RCC 7860 (cell line): ENCODE results near the gene LTF.
"Not testable (repeated sequence)": the region's sequence is repeated elsewhere in the genome, so short reads cannot be mapped to it uniquely, and the experiment has no call there.

Experiments
- DNase-seq: peaks from one replicate; pipeline ENCODE4 v3.0.0-alpha.2; 2015; ENCODE audit warnings: low spot score
- FAIRE-seq: peaks from 2 replicates; lab custom pipeline; 2012; peaks lifted over from hg19 to GRCh38; lab: Jason Lieb, UNC

The LTF gene

DNA sequence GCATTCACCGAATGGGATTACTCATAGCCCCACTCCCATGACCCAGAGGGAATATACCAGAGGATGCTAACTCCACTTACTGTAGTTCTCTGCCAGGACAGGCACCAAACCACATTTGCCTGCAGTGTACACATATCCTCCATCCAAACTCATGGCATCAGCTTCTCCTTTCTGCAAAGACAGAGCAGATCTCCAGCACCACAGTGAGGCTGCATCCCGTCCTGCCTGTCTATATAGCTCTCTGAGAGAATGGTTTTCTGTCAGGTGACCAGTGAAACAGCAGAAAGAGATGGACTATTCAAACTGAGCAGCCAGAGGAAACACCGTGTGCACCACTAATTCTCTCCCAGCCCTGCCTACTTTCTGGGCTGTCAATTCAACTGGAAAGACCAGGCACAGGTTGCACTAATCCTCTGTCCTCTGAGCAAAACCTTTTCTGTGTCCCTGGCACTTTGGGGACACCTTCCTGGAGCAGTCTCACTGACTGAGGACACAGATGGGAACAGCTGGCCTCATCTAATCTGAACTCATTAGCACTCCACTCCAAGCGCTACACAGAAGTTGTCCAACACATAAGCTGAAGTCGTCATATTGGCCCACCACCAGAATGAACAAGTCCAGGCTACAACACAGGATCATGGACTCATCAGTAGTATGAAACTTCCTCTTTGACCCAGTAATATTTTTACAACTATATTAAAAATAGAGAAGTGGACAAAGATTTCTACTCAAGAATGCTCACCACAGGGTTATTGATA, 17.3 kb downstream of the LTF start:
- DNase-seq (no peak), FAIRE-seq (no peak)

DNA sequence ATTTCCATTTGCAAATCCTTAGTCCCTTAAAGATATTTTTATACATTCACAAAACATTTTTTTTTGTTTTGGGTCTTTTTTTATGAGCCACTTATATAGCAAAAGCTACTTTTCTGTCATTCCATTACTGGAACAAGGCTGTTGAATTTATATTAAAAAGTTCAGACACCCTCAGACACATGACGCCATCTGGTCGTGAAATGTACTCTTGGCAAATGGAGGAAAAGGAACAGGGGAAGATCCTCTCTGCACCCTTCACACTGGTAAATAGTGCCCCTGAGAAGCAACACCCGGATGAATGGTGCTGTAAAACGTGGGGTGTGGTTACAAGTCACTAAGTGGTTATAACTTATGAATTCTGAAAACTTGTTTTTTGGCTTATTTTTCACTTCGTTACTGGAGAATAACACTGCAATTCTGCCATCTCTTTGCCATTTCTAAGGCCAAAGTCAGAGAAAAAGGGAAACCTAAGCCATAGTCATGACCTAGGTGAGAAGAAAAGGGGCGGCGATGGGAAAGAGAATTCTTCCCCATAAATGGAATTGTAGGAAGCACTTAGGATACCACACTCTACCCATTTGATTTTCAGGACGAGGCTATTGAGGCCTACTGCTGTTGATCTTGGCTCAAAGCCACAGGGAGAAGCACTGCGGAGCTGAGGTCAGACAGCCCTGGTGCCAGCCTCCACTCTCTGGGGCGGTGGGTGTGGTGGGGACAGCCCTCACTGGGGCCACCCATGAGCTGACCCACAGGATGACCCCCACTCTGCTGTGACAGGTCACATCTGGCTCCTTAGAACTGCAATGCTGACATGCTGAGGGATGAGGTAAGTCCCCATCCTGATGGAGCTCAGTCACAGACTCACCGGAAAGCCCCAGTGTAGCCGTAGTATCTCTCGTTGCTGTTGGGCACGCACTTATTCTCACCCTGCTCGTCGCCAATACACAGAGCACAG, 21.9 kb downstream of the LTF start:
- DNase-seq (no peak), FAIRE-seq (no peak)

DNA sequence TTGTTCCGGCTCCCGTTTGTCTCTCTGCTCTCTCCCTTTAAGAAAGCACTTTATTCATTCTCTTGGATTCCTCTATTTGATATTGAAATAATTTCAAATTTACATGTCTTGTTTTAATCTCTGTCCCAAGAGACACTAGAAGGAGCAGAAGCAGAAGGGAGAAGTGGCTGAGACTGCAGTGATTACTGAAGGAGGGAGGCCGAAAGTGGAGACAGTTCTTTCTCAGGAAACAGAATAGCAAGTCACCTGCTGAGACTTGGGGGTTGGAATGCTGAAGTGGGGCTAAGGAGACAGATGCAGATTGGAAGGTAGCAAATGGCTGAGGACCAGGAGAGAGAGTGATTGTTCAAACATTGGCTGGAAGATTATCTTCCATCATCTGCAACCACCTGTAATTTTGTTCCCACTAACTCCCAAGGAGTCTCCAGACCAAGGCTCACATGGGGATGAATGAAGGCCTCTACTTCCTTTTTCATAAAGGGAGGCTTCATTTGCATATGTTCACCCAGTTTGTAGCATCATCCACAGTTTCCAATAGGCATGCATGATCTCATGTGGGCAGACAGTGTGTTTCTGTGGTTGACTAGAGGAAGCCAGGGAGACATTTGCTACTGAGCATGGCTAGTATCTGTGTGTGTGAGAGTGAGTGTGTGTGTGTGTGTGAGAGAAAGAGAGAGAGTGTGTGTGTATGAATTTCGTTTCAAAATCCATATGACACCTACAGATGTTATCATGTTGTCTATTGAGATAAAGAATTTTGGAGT, 24.0 kb downstream of the LTF start:
- FAIRE-seq (no peak), DNase-seq (no peak)

DNA sequence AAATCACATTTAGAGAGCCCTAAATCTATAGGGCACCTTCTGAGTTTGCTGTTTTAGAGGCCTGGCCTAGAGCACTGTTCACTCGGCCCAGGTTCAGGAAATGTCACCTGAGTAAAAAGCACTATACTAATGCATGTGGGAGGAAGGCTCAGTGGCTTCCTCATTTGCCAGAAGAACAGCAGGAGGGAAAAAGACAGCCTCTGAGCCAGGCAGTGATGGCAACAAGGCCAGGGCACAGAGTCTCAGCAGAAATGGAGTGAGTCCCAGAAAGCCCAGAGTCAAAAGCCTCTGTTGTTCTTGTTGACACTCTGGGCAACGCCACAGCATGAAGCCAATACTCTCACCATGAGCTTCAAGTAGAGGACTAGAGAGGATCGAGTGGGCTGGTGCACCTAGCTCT, 25.9 kb downstream of the LTF start:
- no peak for FAIRE-seq

DNA sequence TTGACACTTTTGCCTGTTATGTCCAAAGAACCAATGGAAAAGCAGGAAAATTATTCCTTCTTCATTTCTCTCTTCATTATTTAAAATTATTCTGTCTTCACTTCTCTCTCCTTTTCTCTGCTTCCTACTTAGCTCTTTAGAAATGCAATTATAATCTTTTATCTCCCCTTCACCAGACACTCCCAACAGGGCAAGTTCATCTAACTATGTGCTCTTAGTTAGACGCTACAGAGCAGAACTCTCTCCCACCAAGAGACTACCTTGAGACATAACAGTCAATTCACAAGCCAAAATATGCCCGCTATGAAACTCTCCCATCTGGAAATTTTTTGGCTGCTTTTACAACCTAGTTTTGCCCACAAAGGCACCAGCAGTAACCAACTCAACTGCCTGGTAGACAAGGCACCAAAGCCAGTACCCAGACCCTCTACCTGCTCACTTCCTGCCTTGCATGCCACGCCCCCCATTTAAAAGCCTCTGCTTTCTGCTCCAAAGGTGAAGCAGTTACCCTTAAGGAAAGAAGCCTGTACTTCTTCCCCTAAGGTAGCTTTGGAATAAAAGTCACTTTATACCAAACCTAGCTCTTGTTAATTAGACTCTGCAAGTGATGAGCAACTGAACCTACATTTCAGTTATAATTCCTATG, 29.5 kb downstream of the LTF start:
- no peak for DNase-seq
- no peak for FAIRE-seq

More for the DNA sequence above, 25.9 kb downstream of the LTF start:
- DNase-seq: no peak

DNA sequence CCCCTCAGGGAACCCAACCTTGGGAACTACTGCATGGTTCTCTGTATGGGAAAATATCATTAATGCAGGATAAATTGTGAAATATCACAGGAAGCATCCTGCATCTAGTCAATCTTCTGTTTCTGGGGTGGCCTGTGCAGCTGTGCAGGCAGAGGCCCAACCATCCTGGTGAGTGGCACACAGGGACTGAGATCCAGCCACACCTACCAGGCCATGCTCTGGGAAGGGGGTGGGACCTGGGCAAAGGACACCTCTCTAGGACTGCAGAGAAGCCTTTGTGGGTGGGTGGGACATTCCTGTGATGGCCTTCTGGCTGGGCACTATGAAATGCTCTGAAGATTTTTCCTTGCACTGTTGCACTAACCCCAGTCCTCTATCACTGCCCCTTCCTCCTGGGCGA, 30.9 kb downstream of the LTF start:
- FAIRE-seq (no peak), DNase-seq (no peak)

DNA sequence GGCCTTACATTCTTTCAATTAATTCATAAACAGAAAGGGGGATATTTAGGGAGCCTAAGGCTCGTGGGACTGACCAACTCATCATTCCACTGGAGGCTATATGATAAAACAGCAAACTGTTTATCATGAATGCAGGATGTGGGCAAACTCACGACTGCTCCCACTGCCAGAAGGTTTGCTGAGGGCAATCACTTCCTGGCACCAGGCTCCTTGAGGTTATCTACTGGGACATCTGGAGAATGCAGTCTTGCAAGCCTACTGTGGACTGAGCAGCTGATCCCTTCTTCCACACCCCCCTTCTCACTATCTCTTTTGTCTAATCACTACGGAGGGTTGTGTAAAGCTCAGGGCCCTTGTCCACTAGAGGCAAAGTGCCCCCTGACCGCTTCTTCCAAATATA, 31.6 kb downstream of the LTF start:
- not testable (repeated sequence) for DNase-seq, FAIRE-seq

DNA sequence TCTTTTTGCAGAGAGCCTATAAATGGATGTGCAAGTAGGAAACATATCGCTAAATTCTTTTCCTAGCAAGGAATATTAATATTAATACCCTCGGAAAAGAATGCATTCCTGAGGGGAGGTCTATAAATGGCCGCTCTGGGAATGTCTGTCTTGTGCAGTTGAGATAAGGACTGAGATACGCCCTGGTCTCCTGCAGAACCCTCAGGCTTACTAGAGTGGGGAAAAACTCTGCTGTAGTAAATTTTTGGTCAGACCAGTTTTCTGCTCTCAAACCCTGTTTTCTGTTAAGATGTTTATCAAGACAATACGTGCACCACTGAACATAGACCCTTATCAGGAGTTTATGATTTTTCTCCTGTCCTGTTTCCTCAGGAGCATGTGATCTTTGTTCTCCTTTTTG, 32.8 kb downstream of the LTF start:
- not testable (repeated sequence) for DNase-seq, FAIRE-seq

DNA sequence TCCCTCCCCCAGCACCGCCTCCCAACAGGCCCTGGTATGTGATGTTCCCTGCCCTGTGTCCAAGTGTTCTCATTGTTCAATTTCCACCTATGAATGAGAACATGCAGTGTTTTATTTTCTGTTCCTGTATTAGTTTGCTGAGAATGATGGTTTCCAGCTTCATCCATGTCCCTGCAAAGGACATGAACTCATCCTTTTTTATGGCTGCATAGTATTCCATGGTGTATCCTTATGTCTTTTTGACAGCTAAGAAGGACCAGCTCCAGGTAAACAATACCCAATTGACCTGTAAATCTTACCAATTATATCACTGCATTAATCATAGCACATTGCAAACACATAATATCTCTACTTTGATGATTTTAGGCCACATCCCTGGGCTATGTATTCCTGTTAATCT, 33.8 kb downstream of the LTF start:
- not testable (repeated sequence) for FAIRE-seq, DNase-seq

DNA sequence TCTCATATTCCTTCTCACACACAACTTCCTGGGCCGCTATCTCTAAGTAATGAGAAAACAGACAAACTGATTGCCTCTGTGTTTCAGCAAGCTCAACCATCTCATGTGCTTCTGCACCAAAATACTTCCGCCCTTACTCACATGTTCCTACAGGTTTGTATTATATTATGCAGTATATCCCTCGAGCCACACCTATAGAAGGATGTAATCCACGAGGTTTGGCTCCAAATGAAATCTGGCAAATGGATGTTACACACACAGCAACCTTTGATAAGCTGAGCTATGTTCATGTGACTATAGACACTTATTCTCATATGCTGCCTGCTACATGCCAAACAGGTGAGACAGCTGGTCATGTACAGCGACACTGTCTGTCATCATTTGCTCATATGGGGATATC, 35.0 kb downstream of the LTF start:
- FAIRE-seq (no peak), DNase-seq (no peak)

DNA sequence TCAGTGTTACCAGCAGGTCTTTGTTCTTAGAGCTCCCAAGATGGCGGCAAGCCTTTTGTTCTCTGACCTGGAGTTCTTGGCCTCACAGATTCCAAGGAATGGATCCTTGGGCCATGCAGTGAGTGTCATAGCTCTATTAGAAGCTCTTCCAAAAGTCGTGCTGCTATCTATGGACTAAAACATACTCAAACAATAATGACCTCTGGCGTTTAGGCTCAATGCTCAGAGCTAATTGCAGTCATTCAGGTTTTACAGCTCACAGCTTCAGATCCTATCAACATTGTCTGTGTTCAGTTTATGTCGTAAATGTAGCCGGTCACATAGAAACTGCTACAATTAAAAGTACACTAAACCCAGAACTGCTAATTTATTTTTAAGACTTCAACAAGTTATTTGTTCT, 35.5 kb downstream of the LTF start:
- DNase-seq: no peak
- no peak for FAIRE-seq

DNA sequence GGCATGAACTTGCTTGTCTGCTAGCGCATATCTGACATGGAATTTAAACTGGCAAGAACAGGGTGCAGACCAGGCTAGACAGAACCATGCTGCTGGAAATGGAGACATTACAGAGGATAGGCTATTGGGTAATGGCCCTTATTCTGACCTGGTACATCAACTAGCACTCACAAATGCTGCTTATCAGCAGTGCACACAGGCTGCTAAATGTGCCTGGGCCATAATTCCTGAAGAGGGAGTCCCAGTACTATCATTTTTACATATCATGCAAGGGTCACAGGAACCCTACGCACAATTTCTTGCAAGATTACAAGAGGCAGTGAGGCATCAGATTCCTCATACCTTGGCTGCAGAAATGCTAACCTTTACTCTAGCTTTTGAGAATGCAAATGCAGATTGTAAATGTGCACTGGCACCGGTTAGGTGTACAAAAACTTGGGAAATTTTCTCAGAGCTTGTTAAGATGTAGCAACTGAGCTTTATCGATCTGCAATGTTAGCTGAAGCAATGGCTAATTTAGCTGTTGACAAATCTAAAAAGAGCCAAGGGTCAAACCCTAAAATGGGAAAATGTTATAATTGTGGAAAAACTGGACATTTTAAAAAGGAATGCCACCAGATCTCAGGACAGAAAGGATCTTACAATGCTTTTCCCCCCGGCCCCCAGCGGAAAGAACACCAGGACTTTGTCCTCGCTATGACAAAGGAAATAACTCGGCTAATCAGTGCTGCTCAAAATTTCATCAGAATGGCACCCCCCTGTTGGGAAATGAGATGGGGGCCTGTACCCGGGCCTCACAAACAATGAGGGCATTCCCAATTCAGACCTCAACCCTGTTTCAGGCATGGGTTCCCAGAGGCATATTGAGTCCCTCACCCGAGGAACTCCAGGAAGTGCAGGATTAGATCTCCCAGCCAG, 36.5 kb downstream of the LTF start:
- no peak for FAIRE-seq
- no peak for DNase-seq

DNA sequence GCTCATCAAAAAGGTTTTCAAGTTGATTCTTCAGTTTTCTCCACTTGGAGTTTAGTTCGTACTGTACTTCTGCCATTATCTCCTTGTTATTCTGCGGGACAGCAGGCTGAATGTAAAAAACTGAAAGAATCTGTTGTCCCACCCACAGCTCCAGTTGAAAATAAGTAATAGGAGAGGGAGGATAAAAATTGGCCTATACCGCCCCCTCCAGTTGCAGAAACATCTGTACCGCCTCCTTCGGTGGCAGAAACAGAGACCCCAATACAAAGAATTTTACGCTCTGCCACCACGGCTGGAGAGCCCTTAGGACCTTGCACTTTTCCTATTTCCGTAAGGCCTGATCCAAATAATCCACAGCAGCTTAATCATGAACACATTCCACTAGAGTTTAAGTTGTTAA, 37.3 kb downstream of the LTF start:
- not testable (repeated sequence) for DNase-seq, FAIRE-seq

DNA sequence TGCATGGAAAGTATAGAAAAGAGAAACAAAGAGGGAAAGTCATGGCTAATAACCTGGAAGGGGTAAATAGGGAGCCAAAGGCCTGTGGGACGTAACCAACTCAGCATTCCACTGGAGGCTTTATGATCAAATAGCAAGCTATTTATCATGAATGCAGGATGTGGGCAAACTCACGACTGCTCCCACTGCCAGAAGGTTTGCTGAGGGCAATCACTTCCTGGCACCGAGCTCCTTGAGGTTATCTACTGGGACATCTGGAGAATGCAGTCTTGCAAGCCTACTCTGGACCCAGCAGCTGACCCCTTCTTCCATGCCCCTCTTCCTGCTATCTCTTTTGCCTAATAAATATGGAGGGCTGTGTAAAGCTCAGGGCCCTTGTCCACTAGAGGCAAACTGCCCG, 38.2 kb downstream of the LTF start:
- peak; percentile 22 for DNase-seq
- FAIRE-seq: not testable (repeated sequence)

DNA sequence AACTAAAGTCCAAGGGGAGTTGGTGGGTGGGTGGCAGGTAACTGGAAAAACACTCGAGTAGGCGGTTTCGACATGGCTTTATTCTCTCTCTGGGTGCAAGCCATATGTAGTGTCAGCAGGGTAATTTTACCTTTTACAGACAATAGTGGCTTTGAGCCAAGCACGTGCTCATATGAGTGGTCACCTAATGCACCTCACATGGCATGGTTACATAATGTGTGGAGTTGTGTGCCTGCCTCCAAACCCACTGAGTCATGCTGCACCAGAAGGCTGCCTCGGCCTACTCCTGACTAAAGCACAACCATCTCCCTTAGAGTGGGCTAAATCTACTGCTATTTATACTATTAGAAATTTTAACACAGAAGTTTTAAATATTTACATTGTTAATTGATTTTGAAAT, 41.1 kb downstream of the LTF start:
- DNase-seq: peak; percentile 42
- FAIRE-seq: no peak

DNA sequence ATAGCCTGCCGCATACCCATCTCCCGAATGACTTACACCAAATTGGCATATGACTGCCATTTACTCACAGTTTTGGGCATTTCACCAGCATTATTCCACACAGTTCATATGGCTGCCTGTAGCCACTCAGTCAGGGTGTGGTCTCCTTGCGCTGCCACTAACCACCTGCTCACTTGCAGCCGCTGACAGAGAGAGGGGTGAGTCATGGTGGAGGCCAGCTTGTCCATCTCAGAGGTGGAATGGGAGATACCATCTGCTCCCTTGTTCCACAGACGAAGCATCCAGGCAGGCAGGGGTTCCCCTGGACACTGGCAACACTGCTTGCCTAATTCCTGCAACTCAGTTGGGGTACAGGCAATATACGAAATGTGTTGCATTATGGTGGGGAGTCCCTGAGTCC, 42.1 kb downstream of the LTF start:
- DNase-seq (peak; percentile 6), FAIRE-seq (no peak)

DNA sequence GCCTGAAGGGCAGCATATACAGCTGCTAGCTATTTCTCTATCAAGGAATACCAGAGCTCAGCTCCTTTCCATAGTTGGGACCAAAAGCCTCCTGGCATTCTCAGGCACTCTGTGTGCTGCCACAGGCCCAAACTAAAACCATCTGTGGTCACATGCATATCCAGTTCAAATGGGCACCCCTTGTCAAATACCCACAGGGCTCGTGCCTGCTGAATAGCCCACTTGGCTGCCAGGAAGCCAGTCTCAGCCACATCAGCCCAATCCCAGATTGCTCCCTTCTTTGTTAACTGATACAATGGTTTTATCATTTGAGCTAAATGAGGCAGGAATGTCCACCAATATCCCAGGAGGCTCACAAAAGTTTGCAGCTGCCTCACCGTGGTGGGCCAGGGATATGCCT, 43.8 kb downstream of the LTF start:
- FAIRE-seq (no peak), DNase-seq (no peak)

DNA sequence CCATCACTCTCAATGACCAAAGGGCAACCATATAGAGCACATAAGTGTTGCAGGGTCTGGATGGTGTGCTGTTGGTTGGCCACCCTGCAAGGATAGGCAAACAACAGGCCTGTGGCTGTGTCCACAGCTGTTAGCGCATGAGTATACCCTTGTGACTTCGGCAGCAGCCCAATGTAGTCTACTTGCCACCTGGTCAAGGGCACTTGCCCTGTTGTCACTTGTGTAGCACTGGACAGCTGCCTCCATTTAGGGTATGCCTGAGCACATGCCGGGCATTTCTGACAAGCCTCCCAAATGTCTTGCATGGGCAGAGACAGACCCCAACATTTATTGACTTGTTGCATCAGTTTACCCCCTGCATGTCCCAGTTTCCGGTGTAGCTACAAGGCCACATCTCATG, 44.9 kb downstream of the LTF start:
- FAIRE-seq (no peak), DNase-seq (no peak)

DNA sequence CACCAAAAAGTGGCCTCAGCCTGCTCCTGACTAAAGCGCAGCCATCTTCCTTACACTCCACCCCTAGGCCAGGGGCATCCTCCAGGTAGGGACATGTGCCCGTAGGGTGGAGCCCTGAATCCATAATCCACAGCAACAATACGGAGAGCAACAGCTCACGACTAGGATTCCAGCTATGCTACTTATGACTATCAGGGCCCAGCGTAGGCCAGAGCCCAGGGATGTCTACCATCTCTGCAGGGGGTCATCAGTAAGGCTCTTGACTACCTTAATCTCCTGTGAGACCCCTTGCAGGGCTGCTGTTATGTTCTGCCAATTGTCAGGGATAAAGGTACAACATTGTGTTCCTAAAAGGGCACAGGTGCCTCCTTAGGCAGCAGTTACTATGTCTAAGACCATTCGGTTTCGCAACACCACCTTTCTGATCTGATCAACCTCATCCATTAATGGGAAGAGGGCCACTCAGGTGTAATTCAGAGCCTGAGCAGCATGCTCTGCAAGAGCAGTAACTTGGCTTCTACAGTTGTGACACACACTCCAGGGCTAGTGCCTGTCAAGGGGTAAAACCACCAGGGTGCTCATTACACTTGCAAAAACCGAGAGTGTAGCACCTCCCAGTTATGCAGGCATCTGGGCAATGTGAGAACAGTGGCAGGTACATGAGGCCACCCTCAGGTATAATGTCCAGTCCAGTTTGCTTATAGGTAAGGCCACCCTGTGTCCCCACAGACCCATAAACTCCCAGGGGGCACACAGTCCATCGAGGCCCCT, 46.7 kb downstream of the LTF start:
- no peak for FAIRE-seq
- no peak for DNase-seq
